IMR-90 (cell line): ENCODE results near the gene TCF4. TPM values are rescaled to one million over a fixed set of nuclear protein-coding genes. Genes with fewer than 3 reads are reported as not detected.

Experiments used
- ATAC-seq: fragments of 200-7000 bp; cut with Tn5 transposase; 2 replicates; pipeline ENCODE4 v1.9.1; 2020; ENCODE audit warnings: low read depth, mild to moderate bottlenecking, moderate library complexity
- BruUV-seq: library from RNA; stranded (reverse); fragments of 400-500 nt; replicated peaks from 2 replicates; lab custom pipeline; 2021; lab: Mats Ljungman, UMichigan
- CTCF ChIA-PET: fragments of 300-600 bp; formaldehyde crosslinking; extraction: SDS; loops from one replicate; lab custom pipeline; 2021; ENCODE audit warnings: antibody characterized with exemption; lab: Yijun Ruan, JAX
- POLR2A ChIA-PET: fragments of 300-600 bp; sonication (Branson Sonifier 250); formaldehyde crosslinking; loops from one replicate; lab custom pipeline; 2022; ENCODE audit warnings: antibody characterized with exemption; ENCODE audit not compliant: unreplicated experiment; lab: Charles Lee
- DNase-seq: peaks from one replicate; pipeline ENCODE4 v3.0.0; 2013
- H2AFZ ChIP-seq: replicated peaks from 2 replicates; pipeline ENCODE3; 2013; ENCODE audit warnings: low read length, mild to moderate bottlenecking; ENCODE audit not compliant: poor library complexity
- H2AK5ac ChIP-seq: 2 replicates; pipeline ENCODE4 v1.6.1; 2013; ENCODE audit warnings: low read depth, low read length, inconsistent platforms
- H2AK9ac ChIP-seq: replicated peaks from 2 replicates; pipeline ENCODE3; 2013; ENCODE audit warnings: mild to moderate bottlenecking, low read depth, low read length, moderate library complexity; ENCODE audit not compliant: poor library complexity
- H2BK120ac ChIP-seq: 2 replicates; pipeline ENCODE4 v1.6.1; 2013; ENCODE audit warnings: low read depth, low read length, inconsistent platforms
- H2BK15ac ChIP-seq: 3 replicates; pipeline ENCODE4 v1.6.1; 2013; ENCODE audit warnings: low read depth, low read length, inconsistent platforms
- H2BK20ac ChIP-seq: 2 replicates; pipeline ENCODE4 v1.6.1; 2013; ENCODE audit warnings: low read depth, mild to moderate bottlenecking, inconsistent platforms, low read length, moderate library complexity
- H2BK5ac ChIP-seq: 2 replicates; pipeline ENCODE4 v1.6.1; 2013; ENCODE audit warnings: mild to moderate bottlenecking, low read depth, low read length, inconsistent platforms; ENCODE audit not compliant: poor library complexity, severe bottlenecking
- H3K14ac ChIP-seq: replicated peaks from 2 replicates; pipeline ENCODE4 v1.6.1; 2013; ENCODE audit warnings: low read depth, low read length, inconsistent platforms
- H3K18ac ChIP-seq: 2 replicates; pipeline ENCODE4 v1.6.1; 2013; ENCODE audit warnings: low read depth, low read length, control low read depth
- H3K23ac ChIP-seq: 2 replicates; pipeline ENCODE4 v1.6.1; 2013; ENCODE audit warnings: low read depth, low read length, inconsistent platforms
- H3K27ac ChIP-seq: 2 replicates; pipeline ENCODE4 v1.5.1; 2013; ENCODE audit warnings: mild to moderate bottlenecking, control low read depth, low read length; ENCODE audit not compliant: insufficient read depth
- H3K27me3 ChIP-seq: 2 replicates; pipeline ENCODE4 v1.6.1; 2013; ENCODE audit warnings: low read length; ENCODE audit not compliant: control insufficient read depth, insufficient read depth
- H3K36me3 ChIP-seq: 2 replicates; pipeline ENCODE4 v1.6.1; 2013; ENCODE audit warnings: low read length, mixed read lengths; ENCODE audit not compliant: control insufficient read depth, insufficient read depth
- H3K4ac ChIP-seq: 2 replicates; pipeline ENCODE4 v1.6.1; 2013; ENCODE audit warnings: low read depth, low read length, inconsistent platforms
- H3K4me1 ChIP-seq: 2 replicates; pipeline ENCODE4 v1.6.1; 2013; ENCODE audit warnings: low read length, mixed read lengths; ENCODE audit not compliant: control insufficient read depth, insufficient read depth
- H3K4me2 ChIP-seq: 2 replicates; pipeline ENCODE4 v1.6.1; 2013; ENCODE audit warnings: low read depth, mild to moderate bottlenecking, control low read depth, low read length, moderate library complexity
- H3K4me3 ChIP-seq: 2 replicates; pipeline ENCODE4 v1.5.1; 2013; ENCODE audit warnings: low read depth, mild to moderate bottlenecking, control low read depth, low read length, moderate library complexity; ENCODE audit not compliant: insufficient read depth
- H3K56ac ChIP-seq: 2 replicates; pipeline ENCODE4 v1.6.1; 2013; ENCODE audit warnings: low read length, inconsistent platforms; ENCODE audit not compliant: insufficient read depth; ENCODE audit errors: extremely low read depth
- H3K79me1 ChIP-seq, 2 experiments: 2 replicates each; pipeline ENCODE4 v1.6.1; 2013; ENCODE audit warnings: low read length in 2 of 2, inconsistent platforms in 1 of 2, low read depth in 1 of 2
- H3K9ac ChIP-seq: 2 replicates; pipeline ENCODE4 v1.6.1; 2013; ENCODE audit warnings: low read depth, low read length, control low read depth
- H3K9me1 ChIP-seq: 2 replicates; pipeline ENCODE4 v1.6.1; 2013; ENCODE audit warnings: low read length, inconsistent platforms; ENCODE audit not compliant: insufficient read depth
- H3K9me3 ChIP-seq: 2 replicates; pipeline ENCODE4 v1.6.1; 2013; ENCODE audit warnings: low read length; ENCODE audit not compliant: control insufficient read depth, insufficient read depth
- H4K20me1 ChIP-seq: 2 replicates; pipeline ENCODE4 v1.6.1; 2013; ENCODE audit warnings: low read length, inconsistent platforms; ENCODE audit not compliant: insufficient read depth
- H4K5ac ChIP-seq: 2 replicates; pipeline ENCODE4 v1.6.1; 2013; ENCODE audit warnings: mild to moderate bottlenecking, low read depth, low read length, control low read depth
- H4K8ac ChIP-seq, 2 experiments: 2 replicates each; pipeline ENCODE4 v1.6.1; 2013; ENCODE audit warnings: low read depth in 2 of 2, low read length in 2 of 2, control low read depth in 1 of 2, inconsistent platforms in 1 of 2
- H4K91ac ChIP-seq: 2 replicates; pipeline ENCODE4 v1.6.1; 2013; ENCODE audit warnings: low read depth, low read length, inconsistent platforms; ENCODE audit not compliant: insufficient read depth
- CEBPB ChIP-seq: IDR thresholded peaks from 2 replicates; pipeline ENCODE4 v1.6.1; 2012; ENCODE audit warnings: low read depth, low read length, improper control_type of control experiment
- SMC3 ChIP-seq: fragments of 150-350 bp; IDR thresholded peaks from 2 replicates; pipeline ENCODE4 v1.6.1; 2016; ENCODE audit warnings: low read depth, mild to moderate bottlenecking, antibody characterized with exemption, low read length, moderate library complexity
- WGBS, 2 experiments: methylation state at CpG; one replicate each; pipeline versions ENCODE4 v1.1.5 to v1.1.7; 2013; ENCODE audit warnings: missing lambda C conversion rate in 2 of 2; ENCODE audit not compliant: insufficient read length in 1 of 2; ENCODE audit errors: extremely low coverage in 2 of 2; 5-methylcytosine and 5-hydroxymethylcytosine counted together
- dilution Hi-C: fragments of 300-500 bp; cut with HindIII; formaldehyde crosslinking; loops from one replicate; pipeline ENCODE4 v1.14.3; 2018; ENCODE audit warnings: low sequenced_read_pairs; ENCODE audit not compliant: unreplicated experiment
- in situ Hi-C: fragments of 300-500 bp; cut with MboI; formaldehyde crosslinking; loops from 3 replicates; pipeline ENCODE4 v1.14.3; 2019; ENCODE audit warnings: low sequenced_read_pairs, inconsistent platforms, mixed read lengths
- intact Hi-C: fragments of 100-400 bp; cut with micrococcal nuclease; formaldehyde crosslinking; loops from 2 replicates; pipeline ENCODE4 v1.10.0; 2022
- polyA plus RNA-seq, 3 experiments: library from polyadenylated mRNA; depleted of rRNA; stranded (reverse); fragments of >200 nt; gene quantifications; 2 replicates each; pipeline ENCODE4 v1.2.3, GENCODE V29; 2012; ENCODE audit warnings: low replicate concordance in 1 of 3
- total RNA-seq: library from RNA; depleted of rRNA; stranded (reverse); fragments of >200 nt; gene quantifications from 2 replicates; pipeline ENCODE4 v1.2.3, GENCODE V29; 2012

The TCF4 gene
- total and polyA plus RNA-seq, 2 of the 4 experiments (the other 2 are of a cell fraction): 30.0 to 87.1 TPM

- Histone ChIP-seq H2AFZ (no peak overlapping the region), H3K4me2 (no peak overlapping the region), H3K4me1 (peaks cover 7% of the 10 kb centered on the region), H3K27ac (no peak overlapping the region), H4K91ac (no peak overlapping the region), H3K9me3 (no peaks in the 10 kb centered on the region), H2AK5ac (no peak overlapping the region), H4K5ac (no peak overlapping the region), H2BK20ac (no peak overlapping the region), H2BK5ac (peak overlapping the region; percentile 29), H3K36me3 (no peaks in the 10 kb centered on the region; the same call in 1 of the 2 replicates), H3K14ac (no peak overlapping the region; the same call in 1 of the 2 replicates), H3K56ac (no peak overlapping the region), H2BK15ac (no peak overlapping the region), H3K4ac (no peak overlapping the region), H3K79me1 (peaks cover 31 to 84% of the 10 kb centered on the region in 2 experiments), H4K20me1 (no peaks in the 10 kb centered on the region), H3K9me1 (peaks cover 3% of the 10 kb centered on the region; the same call in 1 of the 2 replicates), H3K9ac (no peak overlapping the region), H2BK120ac (no peak overlapping the region), H2AK9ac (no peak overlapping the region), H3K4me3 (no peak overlapping the region), H3K27me3 (no peaks in the 10 kb centered on the region), H4K8ac (no peak overlapping the region), H3K18ac (no peak overlapping the region; the same call in 1 of the 2 replicates), H3K23ac (peak overlapping the region; percentile 71; the same call in 1 of the 2 replicates)
- BruUV-seq: no TSS peak
- dilution Hi-C loops (no loop called here), in situ Hi-C loops (loop anchor here (25.0 kb wide), 1 partner anchor 171 kb away; no protein-coding TSS in a partner anchor), intact Hi-C loops (no loop called here)
- TF ChIP-seq SMC3 (no peak), CEBPB (no peak)
- WGBS, 2 experiments: no CpG with 5 or more reads among the region's 5 CpGs
- ATAC-seq (no peak), DNase-seq (no peak)
- POLR2A ChIA-PET: no interaction called here
- CTCF ChIA-PET: interaction anchor here (0.6 to 2.4 kb wide), 3 partner anchors 8 to 85 kb away, joined by 3 to 11 read pairs (median 5); no protein-coding TSS in a partner anchor
Measured at GRCh38 chr18:55407774-55408535, 180.0 kb downstream of the TCF4 start.
